GM18520 (cell line): ENCODE measurements around the gene EIF4E1B.

Experiments used
- ATAC-seq: cut with Tn5 transposase; IDR thresholded peaks from one replicate; pipeline ENCODE4 v1.9.1; 2021; ENCODE audit not compliant: unreplicated experiment

Gene EIF4E1B

DNA sequence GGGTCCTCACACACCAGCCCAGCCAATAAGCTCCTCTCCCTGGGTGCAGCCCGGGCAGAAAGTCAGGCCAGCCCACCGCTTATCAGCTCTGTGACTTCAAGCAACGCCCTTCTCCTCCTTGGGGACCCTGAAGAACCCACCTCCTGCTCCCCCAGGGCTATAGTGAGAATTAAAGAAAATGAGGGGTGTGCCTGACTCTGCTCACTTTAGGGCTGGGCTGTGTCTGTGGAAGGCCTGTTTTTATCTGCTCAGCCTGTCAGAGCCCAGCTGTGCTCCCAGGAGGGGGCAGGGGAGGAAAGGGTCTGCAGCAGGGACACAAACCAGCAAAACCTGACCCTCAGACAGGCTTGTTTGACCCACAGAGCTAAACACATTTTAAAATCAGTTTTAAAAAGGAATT, 24.4 kb upstream of the EIF4E1B start:
- no peak for ATAC-seq

DNA sequence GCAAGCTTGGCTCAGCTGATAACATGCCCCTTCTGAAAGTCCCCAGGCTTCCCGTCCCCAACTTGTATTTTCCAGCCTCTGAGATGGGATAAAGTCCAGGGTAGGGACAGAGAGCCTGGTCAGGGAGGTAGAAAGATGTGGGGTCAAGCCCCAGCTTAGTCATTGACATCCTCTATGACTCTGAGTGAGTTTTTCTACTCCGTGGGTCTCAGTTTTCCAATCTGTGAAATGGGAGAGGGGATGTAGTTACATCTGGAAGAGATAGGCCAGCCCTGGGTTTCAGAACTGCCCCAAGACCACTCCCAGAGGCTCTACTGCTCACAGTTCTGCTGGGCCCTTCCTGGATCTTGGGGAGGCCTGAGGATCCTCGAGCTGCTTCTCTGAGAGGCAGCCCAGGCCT, 23.6 kb upstream of the EIF4E1B start:
- ATAC-seq = no peak

GRCh38 chr5:176608142-176608705, 22.3 kb upstream of the EIF4E1B start:
- no peak for ATAC-seq

- no peak for ATAC-seq
Observed at GRCh38 chr5:176608937-176609723, 21.3 kb upstream of the EIF4E1B start.

DNA sequence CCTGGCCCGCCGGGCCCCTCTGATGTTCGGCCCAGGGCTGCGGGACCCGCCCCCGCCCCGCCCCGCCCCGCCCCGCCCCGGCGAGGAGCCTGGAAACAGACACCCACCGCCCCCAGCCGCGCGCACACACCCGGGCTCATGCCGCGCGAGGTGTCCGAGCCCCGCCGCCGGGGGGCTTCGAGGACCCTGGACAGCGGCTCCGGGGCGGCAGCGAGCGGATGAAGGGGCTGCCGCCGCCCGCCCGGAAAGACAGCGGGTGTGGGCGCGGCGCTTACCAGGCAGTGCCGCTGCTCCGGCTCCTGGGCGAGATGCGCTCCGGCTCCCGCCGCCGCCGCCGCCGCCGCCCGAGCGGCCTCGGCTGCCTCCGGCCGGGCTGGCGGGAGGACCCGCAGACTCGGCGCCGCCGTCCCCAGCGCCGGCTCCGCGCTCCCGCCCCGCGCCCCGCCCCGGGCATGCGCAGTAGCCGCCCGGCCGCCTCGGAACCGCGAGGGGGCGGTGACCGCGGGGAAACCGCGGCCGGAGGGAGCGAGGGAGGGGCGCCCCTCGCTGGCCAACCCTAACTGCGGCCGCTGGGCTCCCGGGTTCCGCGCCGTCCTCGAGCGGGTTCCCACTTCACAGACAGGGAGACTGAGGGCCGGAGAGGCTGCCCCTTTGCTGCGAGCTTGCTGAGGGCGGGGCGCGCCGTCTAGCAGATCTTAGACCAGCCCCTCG, 20.6 kb upstream of the EIF4E1B start, which contains the start of gene GPRIN1:
TSS of gene GPRIN1 (minus strand) at position 433 of the 711 bp plus-strand sequence. CDS start 10,322 bp downstream, outside the sequence.
- ATAC-seq = peak; percentile 62

GRCh38 chr5:176610435-176610773, 20.1 kb upstream of the EIF4E1B start:
- ATAC-seq = peak; percentile 6

- ATAC-seq = no peak
Observed at GRCh38 chr5:176611435-176611834, 19.0 kb upstream of the EIF4E1B start.

- no peak for ATAC-seq
Observed at GRCh38 chr5:176612008-176612407, 18.5 kb upstream of the EIF4E1B start.

GRCh38 chr5:176612855-176613254, 17.6 kb upstream of the EIF4E1B start:
- ATAC-seq = no peak

DNA sequence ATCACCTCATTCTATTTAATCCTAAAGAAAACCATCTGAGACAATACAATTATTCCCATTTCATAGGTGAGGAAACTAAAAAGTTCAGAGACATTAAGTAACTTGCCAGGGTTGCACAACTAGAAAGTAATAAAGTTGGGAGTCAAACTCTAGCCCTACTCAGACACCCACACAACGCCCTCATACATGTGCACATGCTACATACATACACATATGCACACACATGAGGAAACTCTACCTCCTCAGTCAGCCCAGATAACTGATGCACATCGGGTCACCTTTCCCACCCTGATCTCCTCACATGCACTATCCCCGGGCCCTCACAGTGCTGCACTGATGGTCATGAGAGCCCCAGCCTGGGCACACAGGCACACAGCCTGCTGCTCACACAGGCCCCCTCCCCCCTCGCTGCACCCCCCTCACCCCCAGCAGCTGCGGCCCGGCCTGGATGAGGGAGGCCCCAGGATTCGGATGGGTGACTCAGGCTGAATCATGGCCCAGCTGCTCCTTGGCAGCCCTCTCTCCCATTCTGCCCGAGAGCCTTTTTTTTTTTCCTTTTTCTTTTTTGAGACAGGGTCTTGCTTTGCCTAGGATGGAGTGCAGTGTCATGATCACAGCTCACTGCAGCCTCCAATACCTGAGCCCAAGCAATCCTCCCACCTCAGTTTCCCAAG, 15.5 kb upstream of the EIF4E1B start:
- ATAC-seq = no peak

DNA sequence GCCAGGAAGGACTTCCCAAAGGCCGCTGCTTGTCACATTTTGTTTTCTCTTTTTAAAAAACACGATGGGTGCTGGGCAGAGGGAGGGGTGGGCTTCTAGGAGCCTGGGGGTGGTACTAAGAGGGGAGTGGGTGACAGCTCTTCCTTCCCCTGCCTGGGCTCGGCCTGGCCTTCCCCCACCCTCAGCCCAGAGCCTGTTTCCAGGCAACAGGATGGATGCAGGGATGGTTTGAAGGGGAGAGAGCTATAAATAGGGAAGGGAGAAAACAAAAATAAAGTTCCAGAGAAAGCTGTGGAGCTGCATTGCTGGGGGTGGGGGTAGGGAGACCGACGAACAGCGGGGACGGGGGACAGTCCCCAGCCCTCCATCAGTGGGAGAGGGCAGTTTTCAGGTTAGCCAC, 14.0 kb upstream of the EIF4E1B start:
- ATAC-seq = no peak

- no peak for ATAC-seq
Observed at GRCh38 chr5:176618783-176619182, 11.7 kb upstream of the EIF4E1B start.

DNA sequence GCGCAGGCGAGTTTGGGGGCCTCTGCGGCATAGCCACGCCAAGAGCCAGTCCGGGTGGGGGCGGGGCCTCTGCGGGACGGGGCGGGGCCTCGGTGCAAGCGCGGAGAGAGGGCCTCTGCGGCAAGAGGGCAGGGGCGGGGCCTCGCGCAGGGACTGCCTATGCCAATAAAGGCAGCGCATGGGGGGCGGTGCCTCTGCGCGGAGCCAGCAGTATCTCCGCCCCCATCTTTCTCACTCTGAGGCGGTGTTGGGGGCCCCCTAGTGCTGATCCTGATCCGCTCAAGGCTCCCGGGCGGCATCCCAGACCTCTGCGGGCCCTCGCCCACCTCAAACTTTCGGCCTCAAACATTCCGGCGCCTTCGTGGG, 11.3 kb upstream of the EIF4E1B start:
- no peak for ATAC-seq

DNA sequence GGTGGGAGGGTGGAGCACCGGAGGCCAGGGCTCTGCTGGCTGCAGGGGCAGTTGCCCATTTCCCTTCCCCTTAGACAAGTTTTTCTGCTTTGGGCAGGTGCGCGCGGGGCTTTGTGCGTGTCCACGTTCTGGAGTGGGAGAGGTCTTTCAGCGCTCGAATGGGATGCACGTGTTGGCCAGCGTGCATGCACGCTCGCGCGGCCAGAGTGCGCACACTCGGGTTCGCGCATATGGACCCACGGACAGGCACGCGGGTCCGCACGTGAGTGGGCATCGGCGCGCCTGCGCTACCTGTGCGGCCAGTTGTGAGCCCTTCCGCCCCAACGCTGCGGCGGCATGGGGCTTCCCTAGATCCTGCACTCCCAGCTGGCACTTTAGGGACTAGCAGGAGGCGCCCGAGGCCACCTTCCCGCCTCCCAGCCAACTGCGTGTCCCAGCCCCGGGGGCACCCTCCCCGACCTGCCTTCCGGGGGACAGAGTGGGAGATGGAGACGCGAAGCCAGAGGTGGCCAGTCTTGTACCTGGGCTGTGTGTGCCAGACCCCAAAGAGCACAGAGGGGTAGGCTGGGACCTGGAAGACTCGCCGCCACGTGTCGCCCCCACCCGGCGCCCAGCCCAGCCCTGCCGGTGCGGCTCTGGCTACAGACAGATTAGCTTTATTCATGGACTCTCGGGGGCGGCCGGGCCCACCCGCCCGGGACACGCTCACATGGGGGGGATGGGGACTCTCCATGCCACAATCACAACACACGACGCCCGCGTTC, 10.7 kb upstream of the EIF4E1B start:
- no peak for ATAC-seq

DNA sequence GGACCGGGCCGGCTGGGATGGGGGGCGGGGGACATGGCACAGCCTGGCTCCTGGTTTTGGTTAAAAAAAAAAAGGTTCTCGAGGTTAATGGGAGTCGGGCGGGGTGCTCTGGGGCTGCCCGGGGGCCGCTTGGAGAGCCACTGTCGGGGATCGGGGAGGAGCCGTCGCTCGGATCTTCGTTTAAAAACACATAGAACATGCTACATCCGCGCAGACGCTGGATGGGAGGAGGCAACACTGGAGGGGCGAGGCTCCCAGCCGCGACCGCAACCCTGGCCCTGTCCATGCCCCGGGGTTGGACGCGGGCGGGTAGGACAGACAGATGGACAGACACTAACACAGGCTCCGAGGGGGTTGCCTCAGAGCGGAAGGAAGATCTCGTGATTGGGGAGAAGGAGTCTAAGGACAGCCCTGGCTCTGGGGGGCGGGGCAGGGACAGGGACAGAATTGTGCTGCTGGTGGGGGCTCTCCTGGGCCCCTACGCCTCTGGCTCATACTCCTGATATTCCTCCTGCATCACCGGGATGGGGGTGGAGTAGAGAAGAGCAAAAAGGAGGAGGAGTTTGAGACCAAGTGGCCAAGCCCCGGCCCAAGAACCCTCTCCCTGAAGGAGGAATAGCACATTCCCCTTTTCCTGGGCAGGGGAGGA, 10.0 kb upstream of the EIF4E1B start:
- no peak for ATAC-seq

GRCh38 chr5:176621661-176622079, 8.8 kb upstream of the EIF4E1B start:
- no peak for ATAC-seq

DNA sequence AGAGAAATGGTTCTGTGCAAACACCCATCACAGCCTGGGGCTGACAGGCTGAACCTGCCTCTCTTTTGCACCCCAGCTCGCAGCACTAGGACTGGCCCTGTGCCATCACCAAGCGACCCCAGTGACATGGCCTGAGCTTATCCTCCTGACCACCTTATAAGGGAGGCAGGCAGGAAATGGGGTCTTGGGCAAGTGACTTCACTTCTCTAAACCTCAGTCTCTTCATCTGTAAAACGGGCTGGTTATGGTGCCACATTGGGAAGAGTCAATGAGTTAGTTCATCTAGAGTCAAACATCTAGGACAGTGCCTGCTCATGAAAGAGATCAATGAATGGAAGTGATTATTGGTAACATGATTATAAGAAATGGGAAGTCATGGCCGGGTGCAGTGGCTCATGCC, 6.3 kb upstream of the EIF4E1B start:
- ATAC-seq = no peak

DNA sequence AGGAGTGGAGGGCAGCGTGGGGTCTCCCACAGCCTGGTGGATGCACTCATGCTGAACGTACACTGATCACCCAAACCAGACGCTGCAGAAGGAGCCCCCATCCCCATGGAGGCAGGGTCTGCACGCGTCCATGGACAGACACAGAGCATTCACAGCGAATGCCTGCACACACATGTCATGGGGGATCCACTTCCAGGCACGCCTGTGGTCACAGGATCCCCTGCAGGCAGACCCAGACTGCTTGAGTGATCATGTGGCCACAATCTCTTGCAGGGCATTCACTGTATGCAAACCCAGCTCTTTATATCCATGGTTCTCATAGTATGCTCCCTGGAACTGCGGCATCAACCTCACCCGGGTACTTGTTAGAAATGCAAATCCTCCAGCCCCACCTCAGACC, 5.5 kb upstream of the EIF4E1B start:
- no peak for ATAC-seq

GRCh38 chr5:176625512-176625911, 5.0 kb upstream of the EIF4E1B start:
- ATAC-seq = no peak
